Kidney epithelial cell (primary cell): ENCODE results near the gene TECRL. TPM values are rescaled to one million over a fixed set of nuclear protein-coding genes. Genes with fewer than 3 reads are reported as not detected.

Experiments used
- DNase-seq: peaks from one replicate; pipeline ENCODE4 v3.0.0-alpha.2; 2010; ENCODE audit warnings: low read depth
- H3K27me3 ChIP-seq: 2 replicates; pipeline ENCODE4 v1.6.0; 2011; ENCODE audit warnings: low read length; ENCODE audit not compliant: control insufficient read depth, insufficient read depth
- H3K36me3 ChIP-seq: 2 replicates; pipeline ENCODE4 v1.5.1; 2011; ENCODE audit warnings: low read length; ENCODE audit not compliant: control insufficient read depth, insufficient read depth
- H3K4me3 ChIP-seq: 2 replicates; pipeline ENCODE4 v1.5.1; 2011; ENCODE audit warnings: low read depth, mild to moderate bottlenecking, control low read depth, low read length
- total RNA-seq: library from RNA; depleted of rRNA; stranded (reverse); fragments of >200 nt; gene quantifications from 2 replicates; pipeline ENCODE4 v1.2.3, GENCODE V29; 2015
- TF ChIP-seq, protein P1 (sequence below): IDR thresholded peaks from 2 replicates; pipeline ENCODE4 v1.5.1; 2011; ENCODE audit warnings: mild to moderate bottlenecking, moderate library complexity, low read length, control low read depth, inconsistent platforms; ENCODE audit not compliant: insufficient read depth, poor library complexity, severe bottlenecking

TECRL gene
- total RNA-seq, 1 donor from 2014 or later: not detected

DNA sequence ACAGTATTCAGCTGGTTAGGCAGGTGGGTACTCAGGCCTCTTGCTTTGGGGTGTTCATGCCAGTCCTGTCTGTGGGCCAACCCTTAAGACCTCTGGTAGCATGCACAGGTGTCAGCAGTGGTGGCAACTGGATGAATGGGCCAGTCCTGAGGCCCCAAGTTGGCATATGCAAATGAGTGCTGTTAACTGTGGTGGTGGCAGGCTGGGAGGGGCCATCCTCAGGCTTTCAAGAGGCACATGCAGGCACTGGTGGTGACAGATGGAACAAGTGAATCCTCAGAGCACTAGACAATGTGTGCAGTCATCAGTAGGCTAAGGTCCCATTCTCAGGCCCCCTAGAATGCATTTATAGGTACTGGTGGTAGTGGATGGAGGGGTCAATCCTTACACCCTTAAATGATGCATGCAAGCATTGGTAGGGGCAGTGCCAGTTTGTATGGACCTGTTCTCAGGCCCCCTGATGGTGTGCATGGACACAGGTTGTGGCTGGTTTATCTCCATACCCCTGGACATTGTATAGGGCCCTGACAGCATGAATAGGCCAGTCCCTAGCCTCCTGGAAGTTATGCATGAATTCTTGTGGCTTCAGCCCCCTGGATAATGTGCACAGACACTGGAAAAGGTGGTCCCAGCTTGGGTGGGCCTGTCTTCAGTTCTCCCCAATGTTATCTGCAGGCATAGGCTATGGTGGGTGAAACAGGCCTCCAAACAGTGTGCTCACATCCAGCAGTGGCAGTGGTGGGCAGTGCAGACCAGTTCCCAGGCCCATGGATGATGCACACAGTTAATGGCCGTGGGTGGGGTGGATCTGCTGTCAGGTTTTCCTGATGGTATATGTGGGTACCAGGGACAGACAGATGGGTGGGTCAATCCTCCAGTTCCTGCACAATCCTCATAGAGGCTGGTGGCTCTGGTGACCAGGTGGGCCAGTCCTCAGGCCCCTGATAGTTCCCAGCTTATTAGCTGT lies 24.7 kb downstream of the TECRL start:
- no peak for DNase-seq
- H3K27me3 ChIP-seq: no peaks in the 10 kb centered on the region
- H3K4me3 ChIP-seq: no peak overlapping the region
- H3K36me3 ChIP-seq: no peaks in the 10 kb centered on the region
- TF ChIP-seq, protein P1, sequence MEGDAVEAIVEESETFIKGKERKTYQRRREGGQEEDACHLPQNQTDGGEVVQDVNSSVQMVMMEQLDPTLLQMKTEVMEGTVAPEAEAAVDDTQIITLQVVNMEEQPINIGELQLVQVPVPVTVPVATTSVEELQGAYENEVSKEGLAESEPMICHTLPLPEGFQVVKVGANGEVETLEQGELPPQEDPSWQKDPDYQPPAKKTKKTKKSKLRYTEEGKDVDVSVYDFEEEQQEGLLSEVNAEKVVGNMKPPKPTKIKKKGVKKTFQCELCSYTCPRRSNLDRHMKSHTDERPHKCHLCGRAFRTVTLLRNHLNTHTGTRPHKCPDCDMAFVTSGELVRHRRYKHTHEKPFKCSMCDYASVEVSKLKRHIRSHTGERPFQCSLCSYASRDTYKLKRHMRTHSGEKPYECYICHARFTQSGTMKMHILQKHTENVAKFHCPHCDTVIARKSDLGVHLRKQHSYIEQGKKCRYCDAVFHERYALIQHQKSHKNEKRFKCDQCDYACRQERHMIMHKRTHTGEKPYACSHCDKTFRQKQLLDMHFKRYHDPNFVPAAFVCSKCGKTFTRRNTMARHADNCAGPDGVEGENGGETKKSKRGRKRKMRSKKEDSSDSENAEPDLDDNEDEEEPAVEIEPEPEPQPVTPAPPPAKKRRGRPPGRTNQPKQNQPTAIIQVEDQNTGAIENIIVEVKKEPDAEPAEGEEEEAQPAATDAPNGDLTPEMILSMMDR: no peak

DNA sequence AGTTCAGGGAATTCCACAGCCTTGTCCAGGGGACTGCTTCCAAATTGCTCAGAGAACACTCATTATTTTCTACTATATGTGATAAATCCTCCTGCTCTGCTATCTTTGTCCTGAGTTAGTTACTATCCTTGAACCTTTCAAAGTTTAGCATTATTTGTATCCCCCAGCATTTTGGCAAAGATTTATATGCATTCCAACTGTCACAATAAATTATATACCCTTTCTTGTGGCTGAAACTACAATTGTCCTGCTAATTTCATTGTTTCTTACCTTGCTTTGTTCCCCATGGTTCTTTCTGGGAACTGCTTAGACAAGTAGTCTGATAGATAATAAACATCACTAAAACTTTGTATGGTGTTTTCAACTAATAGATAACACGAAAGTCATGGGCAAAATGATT lies 40.5 kb downstream of the TECRL start:
- Histone ChIP-seq H3K27me3 (no peaks in the 10 kb centered on the region), H3K36me3 (no peaks in the 10 kb centered on the region), H3K4me3 (no peak overlapping the region)
- DNase-seq: no peak
- TF ChIP-seq, protein P1: no peak

DNA sequence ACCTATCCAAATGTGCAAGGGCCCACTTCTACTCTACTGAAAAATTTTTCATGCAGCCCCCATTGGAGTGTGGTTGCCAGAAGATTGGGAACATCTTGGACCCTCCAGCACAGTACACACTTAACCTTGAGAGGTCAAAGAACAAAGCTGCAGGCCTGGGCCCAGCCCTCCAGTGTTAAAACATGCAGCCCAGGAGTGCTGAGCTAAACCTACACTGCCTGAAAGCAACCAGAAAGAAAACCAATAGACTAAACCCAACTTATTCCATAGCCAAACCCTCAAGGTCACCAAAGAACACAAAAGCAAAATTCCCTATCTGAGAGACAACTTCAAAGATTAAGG lies 47.9 kb downstream of the TECRL start:
- TF ChIP-seq, protein P1: no peak
- H3K36me3 ChIP-seq: no peaks in the 10 kb centered on the region
- H3K4me3 ChIP-seq: no peak overlapping the region
- no peak for DNase-seq
- no peaks in the 10 kb centered on the region for H3K27me3 ChIP-seq

DNA sequence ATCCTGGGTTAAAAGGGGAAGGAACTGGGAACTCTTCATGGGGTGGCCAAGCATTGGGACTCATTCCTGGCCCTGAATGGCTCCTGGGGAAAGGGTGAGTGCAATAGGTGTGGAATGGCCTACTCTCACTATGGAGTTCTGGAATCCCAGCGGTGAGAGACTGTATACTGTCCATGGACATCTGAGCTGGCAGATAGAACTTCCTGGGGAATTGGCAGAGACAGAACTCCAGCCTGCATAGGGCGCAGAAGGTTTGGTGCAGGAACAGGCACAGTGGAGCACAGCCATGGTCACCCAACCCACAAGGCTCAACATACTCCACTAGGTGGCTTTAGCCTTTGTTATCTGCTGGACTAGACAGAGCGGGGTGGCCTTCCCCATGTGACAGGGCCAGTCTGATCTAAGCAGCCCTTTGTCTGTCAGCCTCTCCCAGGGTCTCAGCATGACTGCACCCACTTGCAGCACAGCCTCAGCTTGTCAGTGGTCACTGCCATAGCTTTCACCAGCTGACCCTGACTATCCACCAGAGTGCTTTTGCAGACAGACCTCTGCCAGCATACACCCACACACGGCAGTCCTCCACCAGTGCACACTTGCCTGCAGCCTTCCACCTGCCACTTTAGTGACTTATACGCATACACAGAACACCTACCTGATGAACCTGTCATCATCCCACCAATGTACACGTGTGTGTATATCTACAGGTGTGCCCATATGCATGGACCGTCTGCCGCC lies 48.4 kb downstream of the TECRL start:
- H3K36me3 ChIP-seq: no peaks in the 10 kb centered on the region
- H3K4me3 ChIP-seq: no peak overlapping the region
- DNase-seq: no peak
- no peaks in the 10 kb centered on the region for H3K27me3 ChIP-seq
- TF ChIP-seq, protein P1: no peak

DNA sequence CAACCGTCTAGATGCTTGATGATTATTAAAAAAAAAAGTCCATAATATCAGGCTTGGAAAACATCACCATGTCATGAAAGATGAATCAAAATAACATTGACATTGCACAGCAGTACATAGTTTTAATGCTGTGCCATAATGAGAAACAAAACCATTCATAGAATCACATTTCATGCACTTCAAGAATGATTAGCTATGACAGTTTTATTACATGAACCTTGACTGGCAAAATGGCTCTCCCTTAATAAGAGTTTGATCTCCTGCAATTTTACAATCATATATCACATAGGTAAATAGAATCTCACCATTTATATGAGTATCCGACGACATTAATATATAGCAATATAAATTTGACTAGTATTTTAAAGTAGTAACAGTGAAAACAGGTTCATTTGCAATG lies 49.8 kb downstream of the TECRL start:
- no peaks in the 10 kb centered on the region for H3K36me3 ChIP-seq
- TF ChIP-seq, protein P1: no peak
- H3K4me3 ChIP-seq: no peak overlapping the region
- H3K27me3 ChIP-seq: no peaks in the 10 kb centered on the region
- DNase-seq: no peak

DNA sequence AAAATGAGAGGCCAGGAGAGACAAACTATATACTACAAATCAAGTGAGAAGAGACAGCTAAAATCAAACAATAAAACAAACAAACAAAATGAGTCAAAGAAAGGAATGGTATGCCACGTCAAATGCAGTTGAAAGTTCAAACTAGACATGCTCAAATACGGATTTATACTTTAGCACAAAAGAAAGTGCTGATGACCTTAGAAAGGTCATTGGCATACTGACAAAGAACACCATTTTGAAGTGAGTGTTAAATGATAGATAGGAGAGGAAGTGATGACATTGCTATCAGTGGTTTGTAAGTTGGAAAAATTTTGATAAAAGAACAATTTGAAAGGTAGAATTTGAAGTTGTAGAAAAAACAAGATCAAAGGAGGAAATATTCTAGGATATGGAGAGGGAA lies 55.3 kb downstream of the TECRL start:
- DNase-seq: no peak
- TF ChIP-seq, protein P1: no peak
- Histone ChIP-seq H3K4me3 (no peak overlapping the region), H3K27me3 (no peaks in the 10 kb centered on the region), H3K36me3 (no peaks in the 10 kb centered on the region)
